GM18520 (cell line): Measurements from ENCODE around the gene GBA3.

Source experiments
- ATAC-seq: cut with Tn5 transposase; IDR thresholded peaks from one replicate; pipeline ENCODE4 v1.9.1; 2021; ENCODE audit not compliant: unreplicated experiment

Gene GBA3

DNA sequence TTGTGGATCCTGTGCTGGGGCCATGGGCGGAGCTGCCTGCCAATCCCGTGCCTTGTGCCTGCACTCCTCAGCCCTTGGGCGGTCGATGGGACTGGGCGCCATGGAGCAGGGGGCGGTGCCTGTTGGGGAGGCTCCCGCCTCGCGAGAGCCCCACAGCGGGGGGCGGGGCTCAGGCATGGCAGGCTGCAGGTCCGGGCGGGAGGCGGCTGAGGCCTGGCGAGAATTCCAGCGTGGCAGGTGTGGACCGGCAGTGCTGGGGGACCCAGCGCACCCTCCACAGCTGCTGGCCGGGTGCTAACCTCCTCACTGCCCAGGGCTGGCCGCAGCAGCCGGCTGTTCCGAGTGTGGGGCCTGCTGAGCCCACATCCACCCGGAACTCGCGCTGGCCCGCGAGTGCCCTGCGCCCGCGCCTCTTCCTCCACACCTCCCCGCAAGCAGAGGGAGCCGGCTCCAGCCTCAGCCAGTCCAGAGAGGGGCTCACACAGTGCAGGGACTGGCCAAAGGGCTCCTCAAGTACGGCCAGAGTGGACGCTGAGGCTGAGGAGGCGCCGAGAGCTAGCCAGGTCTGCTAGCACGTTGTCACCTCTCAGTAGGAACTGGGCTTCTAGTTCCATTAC, 85.9 kb downstream of the GBA3 start:
- no peak for ATAC-seq

DNA sequence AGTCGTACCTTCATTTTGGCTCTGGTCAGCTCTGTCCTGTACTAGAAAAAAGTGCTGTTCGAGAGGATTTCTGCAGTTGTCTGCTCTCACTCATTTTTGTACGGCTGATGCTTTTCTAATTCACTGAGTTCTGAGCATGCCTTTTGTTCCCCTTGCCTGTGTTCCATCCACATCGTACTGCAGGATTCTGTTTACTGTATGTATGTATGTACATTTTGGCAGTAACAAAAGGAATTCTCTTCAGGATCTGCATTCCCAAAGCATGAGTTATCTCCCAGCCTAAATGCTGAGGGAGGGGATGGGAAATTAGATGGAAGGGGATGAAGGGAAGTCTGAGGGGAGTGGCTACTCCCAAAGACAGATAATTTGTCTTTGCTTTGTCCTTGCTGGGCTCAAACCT, 87.6 kb downstream of the GBA3 start:
- no peak for ATAC-seq

DNA sequence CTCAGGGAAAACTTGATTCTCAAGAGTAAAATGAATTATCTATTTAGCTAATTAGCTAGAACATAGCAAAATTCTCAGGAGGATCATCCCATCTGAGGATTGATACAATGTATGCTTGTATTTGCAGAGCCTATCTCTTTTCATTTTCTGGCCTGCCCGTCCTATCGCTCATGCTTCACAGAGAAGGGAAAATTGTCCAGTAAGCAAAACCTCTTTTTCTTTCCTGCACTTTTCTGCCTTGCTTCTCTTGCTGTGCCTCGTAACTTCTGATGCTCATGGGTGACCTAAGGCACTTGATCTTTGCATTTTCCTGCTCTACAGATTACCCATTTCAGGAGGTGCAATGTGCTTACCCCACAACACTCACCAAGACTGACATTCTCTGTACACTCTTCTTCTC, 88.1 kb downstream of the GBA3 start:
- ATAC-seq, result no peak

DNA sequence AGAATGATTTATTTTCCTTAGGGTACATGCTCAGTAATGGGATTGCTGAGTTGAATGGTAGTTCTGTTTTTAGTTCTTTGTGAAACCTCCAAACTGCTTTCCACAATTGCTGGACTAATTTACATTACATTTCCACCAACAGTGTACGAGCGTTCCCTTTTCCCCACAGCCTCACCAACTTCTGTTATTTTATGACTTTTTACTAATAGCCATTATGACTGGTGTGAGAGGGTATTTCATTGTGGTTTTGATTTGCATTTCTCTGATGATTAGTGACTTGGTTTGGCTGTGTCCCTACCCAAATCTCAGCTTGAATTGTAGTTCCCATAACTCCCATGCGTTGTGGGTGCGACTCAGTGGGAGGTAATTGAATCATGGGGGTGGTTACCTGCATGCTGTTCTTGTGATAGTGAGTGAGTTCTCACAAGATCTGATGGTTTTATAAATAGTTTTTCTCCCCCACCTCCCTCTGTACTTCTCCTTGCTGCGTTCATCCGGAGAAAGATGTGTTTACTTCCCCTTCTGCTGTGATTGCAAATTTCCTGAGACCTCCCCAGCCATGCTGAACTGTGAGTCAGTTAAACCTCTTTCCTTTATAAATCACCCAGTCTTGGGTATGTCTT, 95.1 kb downstream of the GBA3 start:
- no peak for ATAC-seq

DNA sequence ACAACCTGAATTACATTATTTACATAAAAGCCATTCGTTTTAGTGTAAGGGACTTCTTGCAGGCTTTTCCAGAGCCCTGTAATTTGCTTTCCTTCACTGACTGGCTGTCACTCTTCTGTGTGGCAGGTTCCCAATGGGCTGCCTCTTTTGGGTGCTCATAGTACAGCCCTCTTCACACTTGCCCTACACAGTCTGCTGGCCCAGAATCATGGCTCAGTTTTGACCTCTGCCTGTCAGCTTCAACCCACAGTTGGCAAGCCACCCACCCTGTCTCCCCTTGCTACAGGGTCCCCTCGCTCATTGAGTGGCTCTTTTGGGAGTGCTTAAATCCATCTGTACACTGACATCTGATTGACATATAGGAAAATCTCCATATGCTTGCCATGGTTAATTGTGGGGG, 97.9 kb downstream of the GBA3 start:
- no peak for ATAC-seq

DNA sequence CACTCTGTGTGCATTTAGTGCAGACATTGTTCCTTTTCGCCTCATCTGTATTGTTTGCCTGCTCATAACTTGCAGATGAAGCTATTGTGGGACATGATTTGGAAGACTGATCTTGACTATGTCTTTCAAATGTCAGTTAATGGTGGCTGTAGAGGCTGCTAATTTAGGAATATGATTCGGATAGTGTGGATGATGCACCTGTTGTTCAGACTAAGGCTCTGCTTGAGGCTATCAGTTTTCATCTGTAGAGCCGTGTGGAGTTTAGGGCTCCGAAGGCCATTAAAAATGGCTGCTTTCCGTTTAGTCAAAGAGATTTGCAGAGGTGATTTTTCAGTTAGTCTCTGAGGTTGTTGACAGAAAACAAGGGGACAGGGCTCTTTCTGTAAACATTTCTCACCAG, 102.0 kb downstream of the GBA3 start:
- no peak for ATAC-seq

DNA sequence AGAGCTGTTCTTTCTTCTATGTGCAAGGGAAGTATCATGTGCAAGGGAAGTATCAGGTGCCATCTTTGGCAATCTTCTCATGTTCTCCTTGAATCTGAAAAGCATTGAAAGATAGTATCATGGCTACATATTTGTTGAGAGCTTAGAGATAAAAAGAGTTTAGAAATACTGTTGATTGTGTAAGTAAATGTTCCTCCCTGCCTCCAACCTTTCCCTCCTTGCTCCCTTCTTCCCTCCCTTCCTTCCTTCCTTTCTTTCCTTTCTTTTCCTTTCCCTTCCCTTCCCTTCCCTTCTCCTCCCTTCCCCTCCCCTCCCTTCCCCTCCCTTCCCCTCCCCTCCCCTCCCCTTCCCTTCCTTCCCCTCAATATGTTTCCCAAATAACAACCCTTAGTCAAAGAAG, 108.7 kb downstream of the GBA3 start:
- ATAC-seq, result no peak

DNA sequence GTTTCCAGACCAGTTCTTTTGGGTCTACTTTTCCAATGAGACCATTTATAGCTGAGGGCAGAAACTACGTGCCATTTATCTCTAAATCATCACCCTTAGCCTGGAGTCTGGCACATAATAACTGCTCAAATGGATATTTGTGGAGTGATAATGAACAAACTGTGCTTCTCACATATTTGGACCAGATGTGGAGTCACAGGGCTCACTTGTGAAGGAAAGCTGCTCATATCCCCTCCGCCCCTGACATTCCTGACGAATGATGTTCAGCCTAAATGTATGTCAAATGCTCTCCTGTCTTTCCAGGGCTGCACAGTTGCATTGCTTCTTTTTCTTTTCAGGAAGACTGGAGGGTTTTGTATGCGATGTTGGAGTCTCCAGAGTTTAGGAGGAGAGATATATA, 110.1 kb downstream of the GBA3 start:
- ATAC-seq, result no peak

DNA sequence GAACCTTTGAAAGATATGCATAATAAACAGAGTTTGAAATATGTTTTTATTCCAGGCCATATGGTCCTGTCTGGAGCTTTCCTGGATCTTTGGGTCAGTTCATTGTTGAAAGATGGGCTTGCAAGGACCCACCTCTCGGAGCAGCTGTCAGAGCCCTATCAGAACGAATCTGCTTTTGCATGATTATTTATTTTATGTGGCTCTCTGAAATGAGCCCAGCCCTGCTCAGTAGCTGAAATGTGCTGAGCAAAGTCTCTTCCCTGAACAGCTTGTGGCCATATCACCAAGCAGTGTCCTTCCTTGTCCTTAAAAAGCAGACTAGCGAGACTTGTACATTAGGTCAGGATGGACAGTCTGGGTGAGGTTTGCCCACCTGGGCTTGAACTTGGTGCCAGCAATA, 110.8 kb downstream of the GBA3 start:
- no peak for ATAC-seq

DNA sequence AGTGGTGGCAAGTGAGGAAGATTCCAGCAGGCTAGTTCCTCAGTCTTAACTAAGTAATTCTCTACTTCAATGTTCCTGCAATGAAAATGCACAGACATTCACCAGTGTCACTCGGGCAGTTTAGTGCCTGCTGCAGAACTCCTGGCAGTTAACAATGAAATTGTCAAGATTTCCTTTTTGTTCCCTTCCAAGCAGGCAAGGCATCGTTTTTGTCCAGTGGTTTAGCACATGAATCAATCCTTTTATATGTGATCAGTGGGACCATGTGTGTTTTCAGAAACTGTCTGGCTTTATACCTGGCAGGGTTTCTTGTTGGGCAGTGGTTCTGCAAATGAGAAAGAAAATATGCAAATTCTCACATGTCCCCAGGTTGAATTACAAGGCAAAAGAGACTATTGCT, 122.2 kb downstream of the GBA3 start:
- ATAC-seq, result no peak

DNA sequence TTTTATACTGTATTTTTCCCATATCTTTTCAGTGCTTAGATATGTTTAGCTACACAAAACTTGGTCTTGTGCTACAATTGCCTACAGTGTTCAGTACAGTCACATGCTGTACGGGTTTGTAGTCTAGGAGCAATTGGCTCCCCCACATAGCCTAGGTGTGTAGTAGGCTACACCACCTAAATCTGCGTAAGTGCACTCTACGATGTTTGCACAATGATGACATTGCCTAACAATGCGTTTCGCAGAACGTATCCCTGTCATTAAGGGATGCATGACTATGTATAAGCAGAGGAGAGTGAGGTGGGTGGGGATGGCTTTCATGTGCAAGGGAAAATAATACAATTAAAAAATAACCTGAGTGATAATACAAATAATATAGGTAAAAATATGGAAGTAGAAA, 131.4 kb downstream of the GBA3 start:
- ATAC-seq, result no peak

DNA sequence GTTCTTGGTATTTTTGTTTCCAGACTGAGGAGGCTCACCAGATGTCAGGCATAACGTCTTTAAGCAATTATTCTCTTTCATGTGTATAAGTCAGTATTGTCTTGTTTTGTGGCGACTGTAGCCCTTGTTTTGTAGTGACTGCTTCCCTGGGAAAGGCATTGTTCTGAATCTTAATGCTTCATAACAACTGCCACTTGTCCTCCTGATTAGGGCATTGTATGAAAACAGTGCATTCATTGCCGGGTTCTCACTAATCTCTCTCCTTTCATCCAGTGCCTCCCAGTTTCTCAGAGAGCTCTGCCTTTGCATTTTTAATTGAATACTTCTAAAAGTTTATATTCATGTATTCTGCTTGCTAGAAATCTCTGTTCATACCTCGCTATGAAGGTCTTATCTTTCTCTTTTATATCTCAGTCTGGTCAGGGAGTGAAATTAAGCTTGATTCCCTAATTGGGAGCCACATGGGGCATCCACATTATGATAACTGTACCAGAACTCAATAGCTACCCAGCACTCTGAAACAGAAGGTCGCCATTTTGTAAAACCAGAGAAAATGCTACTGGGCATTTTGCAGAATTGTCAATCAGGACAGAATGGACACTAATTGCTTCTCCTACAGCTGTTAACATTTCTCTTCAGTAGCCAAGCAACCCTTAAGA, 149.8 kb downstream of the GBA3 start:
- ATAC-seq, result no peak

DNA sequence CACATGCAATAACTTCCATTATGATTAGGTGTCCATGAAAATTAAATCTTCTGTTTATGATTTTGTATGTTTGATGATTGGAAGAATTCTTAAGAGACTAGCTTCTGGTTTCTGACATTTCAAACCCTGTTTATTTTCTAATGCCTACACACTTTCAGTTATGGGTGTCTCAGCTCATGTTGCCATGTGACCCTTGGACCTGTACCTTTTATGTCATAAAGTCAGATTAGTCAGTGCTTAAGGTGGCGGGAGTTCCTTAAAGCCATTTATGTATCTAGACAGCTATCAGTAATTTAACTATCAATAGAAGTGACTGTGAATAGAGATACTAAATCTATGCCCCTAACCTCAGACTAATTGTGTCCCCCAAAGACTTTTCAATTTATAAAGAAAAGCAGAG, 155.6 kb downstream of the GBA3 start:
- ATAC-seq, result no peak

DNA sequence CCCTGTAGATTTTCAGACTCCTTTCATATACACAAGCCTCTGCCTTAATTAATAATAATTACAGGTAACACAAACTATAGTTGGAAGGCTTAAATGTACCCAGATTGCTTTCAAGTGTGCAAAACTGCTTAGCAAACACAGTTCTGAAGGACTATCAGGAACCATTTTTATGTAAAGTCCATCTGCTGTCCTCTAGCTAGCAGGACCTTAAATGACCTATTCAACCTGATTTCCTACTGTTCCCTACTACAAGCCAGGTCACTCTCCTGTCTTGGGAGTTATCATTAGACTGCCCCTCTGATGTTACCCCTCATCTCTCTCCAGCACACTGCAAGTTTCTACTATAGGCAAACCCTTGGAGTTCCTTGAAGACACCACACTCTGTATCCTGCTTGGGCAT, 157.3 kb downstream of the GBA3 start:
- no peak for ATAC-seq

DNA sequence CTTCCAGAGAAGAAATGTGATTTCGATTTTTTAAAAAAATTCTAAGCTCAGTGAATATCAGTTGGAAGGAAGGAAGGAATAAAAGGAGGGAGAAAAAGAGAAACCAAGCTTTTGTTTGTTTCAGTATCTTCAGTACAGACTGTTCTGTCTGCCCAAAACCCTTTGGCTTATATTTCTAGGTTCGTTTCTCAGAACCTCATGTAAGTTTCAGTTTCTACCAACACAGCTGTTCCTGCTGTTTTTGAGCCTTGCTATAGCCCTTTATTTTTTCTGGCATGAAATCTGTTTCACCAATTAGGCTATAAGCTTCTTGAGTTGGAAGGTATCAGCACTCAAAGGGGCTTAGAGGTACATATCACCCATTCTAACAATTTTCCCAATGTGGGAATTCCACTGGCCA, 157.9 kb downstream of the GBA3 start:
- ATAC-seq, result no peak

DNA sequence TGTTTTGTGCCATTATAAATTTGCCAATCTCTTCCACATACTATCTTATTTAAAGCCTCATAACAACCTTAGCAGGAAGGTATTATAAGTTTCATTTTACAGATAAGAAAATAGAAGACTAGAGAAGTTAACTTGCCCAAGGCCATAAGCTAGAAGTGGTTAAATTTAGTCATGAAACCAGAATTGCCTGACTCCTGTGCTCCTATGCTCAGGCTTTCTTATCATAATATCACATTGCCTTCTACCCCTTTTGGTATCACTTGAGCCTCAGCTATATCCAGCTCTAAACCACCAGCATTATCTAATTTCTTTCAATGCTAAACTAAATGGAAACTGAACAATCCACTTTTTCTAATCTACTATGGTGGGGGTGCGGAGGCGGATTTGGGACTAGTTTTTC, 164.7 kb downstream of the GBA3 start:
- ATAC-seq, result no peak

DNA sequence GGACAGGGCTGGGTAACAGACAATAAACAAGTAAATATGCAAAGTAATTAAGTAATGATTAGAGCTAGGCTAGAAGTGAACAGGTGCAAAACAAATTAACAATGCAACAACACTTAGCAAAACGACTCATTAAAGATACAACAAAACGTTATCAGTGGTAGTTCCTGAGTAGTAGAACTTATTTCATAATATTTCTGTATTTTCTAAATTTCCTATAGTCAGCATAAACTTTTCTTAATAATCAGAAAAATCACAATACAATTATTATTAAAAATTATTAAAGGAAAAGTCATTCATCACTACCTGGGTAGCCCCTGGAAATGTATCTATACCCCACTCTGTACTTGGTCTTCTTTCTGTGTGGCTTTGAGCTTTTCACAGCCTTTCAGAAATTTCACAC, 166.6 kb downstream of the GBA3 start:
- no peak for ATAC-seq
